Measurements from ENCODE around the gene RNF220.

The RNF220 gene

GRCh38 chr1:44602634-44603628 is 197.9 kb downstream of the RNF220 start:
- H3K27ac ChIP-seq (ENCODE audit: low read length): no peak overlapping the region

GRCh38 chr1:44603718-44604117 is 198.7 kb downstream of the RNF220 start:
- H3K4me1 ChIP-seq (ENCODE audit: control insufficient read depth in 1 of 2, insufficient read depth in 2 of 2, low read length in 2 of 2): no peaks in the 10 kb centered on the region
- no peak overlapping the region for H3K27ac ChIP-seq (ENCODE audit: low read length)
- no peaks in the 10 kb centered on the region for H3K36me3 ChIP-seq (ENCODE audit: control insufficient read depth in 1 of 2, insufficient read depth in 2 of 2, low read length in 2 of 2)
- H3K4me3 ChIP-seq (ENCODE audit: low read depth in 1 of 2, low read length in 2 of 2): no peak overlapping the region
- no peaks in the 10 kb centered on the region for H3K27me3 ChIP-seq (ENCODE audit: low read depth, low read length)
- no peaks in the 10 kb centered on the region for H3K9me3 ChIP-seq (ENCODE audit: control insufficient read depth in 1 of 2, low read length in 2 of 2)

More at GRCh38 chr1:44602634-44603628, 197.9 kb downstream of the RNF220 start:
- Histone ChIP-seq H3K36me3 (ENCODE audit: control insufficient read depth in 1 of 2, insufficient read depth in 2 of 2, low read length in 2 of 2) (no peaks in the 10 kb centered on the region), H3K27me3 (ENCODE audit: low read depth, low read length) (no peaks in the 10 kb centered on the region), H3K4me3 (ENCODE audit: low read depth in 1 of 2, low read length in 2 of 2) (no peak overlapping the region), H3K9me3 (ENCODE audit: control insufficient read depth in 1 of 2, low read length in 2 of 2) (no peaks in the 10 kb centered on the region), H3K4me1 (ENCODE audit: control insufficient read depth in 1 of 2, insufficient read depth in 2 of 2, low read length in 2 of 2) (no peaks in the 10 kb centered on the region)

- Histone ChIP-seq H3K9me3 (ENCODE audit: control insufficient read depth in 1 of 2, low read length in 2 of 2) (no peaks in the 10 kb centered on the region), H3K27me3 (ENCODE audit: low read depth, low read length) (no peaks in the 10 kb centered on the region), H3K36me3 (ENCODE audit: control insufficient read depth in 1 of 2, insufficient read depth in 2 of 2, low read length in 2 of 2) (no peaks in the 10 kb centered on the region), H3K4me3 (ENCODE audit: low read depth in 1 of 2, low read length in 2 of 2) (no peak overlapping the region), H3K27ac (ENCODE audit: low read length) (no peak overlapping the region), H3K4me1 (ENCODE audit: control insufficient read depth in 1 of 2, insufficient read depth in 2 of 2, low read length in 2 of 2) (no peaks in the 10 kb centered on the region)
Measured at GRCh38 chr1:44604157-44604955, 199.3 kb downstream of the RNF220 start.

GRCh38 chr1:44605914-44606615 is 201.0 kb downstream of the RNF220 start:
- no peaks in the 10 kb centered on the region for H3K27me3 ChIP-seq (ENCODE audit: low read depth, low read length)
- H3K9me3 ChIP-seq (ENCODE audit: control insufficient read depth in 1 of 2, low read length in 2 of 2): no peaks in the 10 kb centered on the region
- H3K4me1 ChIP-seq (ENCODE audit: control insufficient read depth in 1 of 2, insufficient read depth in 2 of 2, low read length in 2 of 2): no peaks in the 10 kb centered on the region
- H3K27ac ChIP-seq (ENCODE audit: low read length): no peak overlapping the region
- no peak overlapping the region for H3K4me3 ChIP-seq (ENCODE audit: low read depth in 1 of 2, low read length in 2 of 2)
- no peaks in the 10 kb centered on the region for H3K36me3 ChIP-seq (ENCODE audit: control insufficient read depth in 1 of 2, insufficient read depth in 2 of 2, low read length in 2 of 2)

- Histone ChIP-seq H3K27me3 (ENCODE audit: low read depth, low read length) (no peaks in the 10 kb centered on the region), H3K27ac (ENCODE audit: low read length) (no peak overlapping the region)
Measured at GRCh38 chr1:44606701-44607281, 201.7 kb downstream of the RNF220 start.

GRCh38 chr1:44608141-44608540 is 203.1 kb downstream of the RNF220 start:
- Histone ChIP-seq H3K27me3 (ENCODE audit: low read depth, low read length) (no peaks in the 10 kb centered on the region), H3K9me3 (ENCODE audit: control insufficient read depth in 1 of 2, low read length in 2 of 2) (no peaks in the 10 kb centered on the region), H3K4me3 (ENCODE audit: low read depth in 1 of 2, low read length in 2 of 2) (no peak overlapping the region), H3K36me3 (ENCODE audit: control insufficient read depth in 1 of 2, insufficient read depth in 2 of 2, low read length in 2 of 2) (no peaks in the 10 kb centered on the region), H3K27ac (ENCODE audit: low read length) (no peak overlapping the region), H3K4me1 (ENCODE audit: control insufficient read depth in 1 of 2, insufficient read depth in 2 of 2, low read length in 2 of 2) (no peaks in the 10 kb centered on the region)

More at GRCh38 chr1:44606701-44607281, 201.7 kb downstream of the RNF220 start:
- Histone ChIP-seq H3K4me3 (ENCODE audit: low read depth in 1 of 2, low read length in 2 of 2) (no peak overlapping the region), H3K4me1 (ENCODE audit: control insufficient read depth in 1 of 2, insufficient read depth in 2 of 2, low read length in 2 of 2) (no peaks in the 10 kb centered on the region), H3K9me3 (ENCODE audit: control insufficient read depth in 1 of 2, low read length in 2 of 2) (no peaks in the 10 kb centered on the region), H3K36me3 (ENCODE audit: control insufficient read depth in 1 of 2, insufficient read depth in 2 of 2, low read length in 2 of 2) (no peaks in the 10 kb centered on the region)

- H3K27ac ChIP-seq (ENCODE audit: low read length): no peak overlapping the region
- H3K4me1 ChIP-seq (ENCODE audit: control insufficient read depth in 1 of 2, insufficient read depth in 2 of 2, low read length in 2 of 2): no peaks in the 10 kb centered on the region
- no peak overlapping the region for H3K4me3 ChIP-seq (ENCODE audit: low read depth in 1 of 2, low read length in 2 of 2)
- H3K9me3 ChIP-seq (ENCODE audit: control insufficient read depth in 1 of 2, low read length in 2 of 2): no peaks in the 10 kb centered on the region
- H3K27me3 ChIP-seq (ENCODE audit: low read depth, low read length): no peaks in the 10 kb centered on the region
- H3K36me3 ChIP-seq (ENCODE audit: control insufficient read depth in 1 of 2, insufficient read depth in 2 of 2, low read length in 2 of 2): no peaks in the 10 kb centered on the region
Measured at GRCh38 chr1:44609412-44609767, 204.3 kb downstream of the RNF220 start.

- Histone ChIP-seq H3K4me1 (ENCODE audit: control insufficient read depth in 1 of 2, insufficient read depth in 2 of 2, low read length in 2 of 2) (no peaks in the 10 kb centered on the region), H3K9me3 (ENCODE audit: control insufficient read depth in 1 of 2, low read length in 2 of 2) (no peaks in the 10 kb centered on the region), H3K4me3 (ENCODE audit: low read depth in 1 of 2, low read length in 2 of 2) (no peak overlapping the region), H3K27me3 (ENCODE audit: low read depth, low read length) (no peaks in the 10 kb centered on the region), H3K36me3 (ENCODE audit: control insufficient read depth in 1 of 2, insufficient read depth in 2 of 2, low read length in 2 of 2) (no peaks in the 10 kb centered on the region), H3K27ac (ENCODE audit: low read length) (no peak overlapping the region)
Measured at GRCh38 chr1:44609768-44610526, 204.9 kb downstream of the RNF220 start.

- Histone ChIP-seq H3K4me1 (ENCODE audit: control insufficient read depth in 1 of 2, insufficient read depth in 2 of 2, low read length in 2 of 2) (no peaks in the 10 kb centered on the region), H3K36me3 (ENCODE audit: control insufficient read depth in 1 of 2, insufficient read depth in 2 of 2, low read length in 2 of 2) (no peaks in the 10 kb centered on the region), H3K9me3 (ENCODE audit: control insufficient read depth in 1 of 2, low read length in 2 of 2) (no peaks in the 10 kb centered on the region), H3K27me3 (ENCODE audit: low read depth, low read length) (no peaks in the 10 kb centered on the region), H3K4me3 (ENCODE audit: low read depth in 1 of 2, low read length in 2 of 2) (no peak overlapping the region), H3K27ac (ENCODE audit: low read length) (no peak overlapping the region)
Measured at GRCh38 chr1:44610527-44611148, 205.6 kb downstream of the RNF220 start.

GRCh38 chr1:44611419-44611818 is 206.4 kb downstream of the RNF220 start:
- Histone ChIP-seq H3K27me3 (ENCODE audit: low read depth, low read length) (no peaks in the 10 kb centered on the region), H3K36me3 (ENCODE audit: control insufficient read depth in 1 of 2, insufficient read depth in 2 of 2, low read length in 2 of 2) (no peaks in the 10 kb centered on the region), H3K27ac (ENCODE audit: low read length) (no peak overlapping the region), H3K4me3 (ENCODE audit: low read depth in 1 of 2, low read length in 2 of 2) (no peak overlapping the region), H3K9me3 (ENCODE audit: control insufficient read depth in 1 of 2, low read length in 2 of 2) (no peaks in the 10 kb centered on the region), H3K4me1 (ENCODE audit: control insufficient read depth in 1 of 2, insufficient read depth in 2 of 2, low read length in 2 of 2) (no peaks in the 10 kb centered on the region)
